Endothelial cell of umbilical vein (primary cell): ENCODE results near the gene NR0B1. TPM values are rescaled to one million over a fixed set of nuclear protein-coding genes. Genes with fewer than 3 reads are reported as not detected.

Experiments
- BruUV-seq: library from RNA; stranded (reverse); fragments of 400-500 nt; replicated peaks from 2 replicates; lab custom pipeline; 2021; lab: Mats Ljungman, UMichigan
- CTCF ChIA-PET: fragments of 300-600, 350-600 bp; sonication (Branson Sonifier 250); formaldehyde crosslinking; loops from one replicate; lab custom pipeline; 2021; ENCODE audit warnings: antibody characterized with exemption, inconsistent platforms; lab: Charles Lee
- POLR2A ChIA-PET: fragments of 300-600, 350-600 bp; sonication (Branson Sonifier 250); formaldehyde crosslinking; loops from one replicate; lab custom pipeline; 2021; ENCODE audit warnings: antibody characterized with exemption, inconsistent platforms; lab: Charles Lee
- DNase-seq: peaks from one replicate; pipeline ENCODE4 v3.0.0-alpha.2; 2011; ENCODE audit warnings: low read depth, low spot score
- FAIRE-seq: peaks from 2 replicates; lab custom pipeline; 2011; peaks lifted over from hg19 to GRCh38; lab: Jason Lieb, UNC
- H2AFZ ChIP-seq: 2 replicates; pipeline ENCODE4 v1.6.0; 2012; ENCODE audit warnings: low read depth, low read length, control low read depth, inconsistent platforms
- H3K27ac ChIP-seq: 2 replicates; pipeline ENCODE4 v1.5.1; 2011; ENCODE audit warnings: low read depth, mild to moderate bottlenecking, control low read depth, low read length, moderate library complexity; ENCODE audit not compliant: insufficient read depth
- H3K27me3 ChIP-seq, 2 experiments: 2 replicates each; pipeline versions ENCODE4 v1.6.0 to v1.6.1; 2011; ENCODE audit warnings: low read length in 2 of 2, mixed read lengths in 1 of 2; ENCODE audit not compliant: control insufficient read depth in 2 of 2, insufficient read depth in 2 of 2
- H3K36me3 ChIP-seq, 2 experiments: 2 replicates in 1 of 2; 3 replicates in 1 of 2; pipeline ENCODE4 v1.5.1; 2011; ENCODE audit warnings: low read length in 2 of 2, mild to moderate bottlenecking in 1 of 2, moderate library complexity in 1 of 2; ENCODE audit not compliant: control insufficient read depth in 2 of 2, insufficient read depth in 2 of 2; ENCODE audit errors: extremely low read depth in 1 of 2
- H3K4me1 ChIP-seq: 3 replicates; pipeline ENCODE4 v1.5.1; 2011; ENCODE audit warnings: mild to moderate bottlenecking, low read length; ENCODE audit not compliant: control insufficient read depth, insufficient read depth; ENCODE audit errors: extremely low read depth
- H3K4me2 ChIP-seq: 2 replicates; pipeline ENCODE4 v1.6.1; 2011; ENCODE audit warnings: low read length, control low read depth, mixed read lengths; ENCODE audit not compliant: insufficient read depth
- H3K4me3 ChIP-seq, 3 experiments: fragments of 200-600 bp in 1 of 3; sonication (generic), shearing (Covaris generic) in 1 of 3; replicated peaks in 1 of 3; 2 replicates each; pipeline ENCODE4 v1.5.1; 2011 to 2016; ENCODE audit warnings: control low read depth in 3 of 3, low read length in 3 of 3, mild to moderate bottlenecking in 2 of 3, inconsistent platforms in 1 of 3, low read depth in 1 of 3, moderate library complexity in 1 of 3; ENCODE audit not compliant: insufficient read depth in 1 of 3
- H3K79me2 ChIP-seq: 2 replicates; pipeline ENCODE4 v1.6.0; 2012; ENCODE audit warnings: low read length, inconsistent platforms; ENCODE audit not compliant: control insufficient read depth, insufficient read depth
- H3K9ac ChIP-seq: replicated peaks from 2 replicates; pipeline ENCODE3; 2011; ENCODE audit warnings: low read length, control low read depth; ENCODE audit not compliant: insufficient read depth; ENCODE audit errors: extremely low read depth
- H3K9me1 ChIP-seq: replicated peaks from 3 replicates; pipeline ENCODE4 v1.6.0; 2011; ENCODE audit warnings: mild to moderate bottlenecking, low read length; ENCODE audit not compliant: control insufficient read depth, insufficient read depth; ENCODE audit errors: extremely low read depth
- H3K9me3 ChIP-seq: replicated peaks from 2 replicates; pipeline ENCODE4 v1.5.1; 2012; ENCODE audit warnings: low read length, inconsistent platforms; ENCODE audit not compliant: control insufficient read depth, insufficient read depth
- H4K20me1 ChIP-seq: replicated peaks from 2 replicates; pipeline ENCODE3; 2011; ENCODE audit warnings: mild to moderate bottlenecking, low read length; ENCODE audit not compliant: control insufficient read depth, insufficient read depth; ENCODE audit errors: extremely low read depth
- CTCF ChIP-seq, 2 donors: IDR thresholded peaks; 1 replicate in 1 of 2; 2 replicates in 1 of 2; pipeline ENCODE4 v1.5.1; 2011; ENCODE audit warnings: low read length in 2 of 2, mild to moderate bottlenecking in 2 of 2, moderate library complexity in 2 of 2, control low read depth in 1 of 2, inconsistent platforms in 1 of 2, low read depth in 1 of 2; ENCODE audit not compliant: insufficient read depth in 1 of 2; ENCODE audit errors: extremely low read depth in 1 of 2
- EZH2 ChIP-seq: IDR thresholded peaks from 2 replicates; pipeline ENCODE4 v1.6.1; 2012; ENCODE audit warnings: borderline replicate concordance, low read depth, mild to moderate bottlenecking, moderate library complexity, low read length, inconsistent platforms; ENCODE audit not compliant: severe bottlenecking
- FOS ChIP-seq: IDR thresholded peaks from 2 replicates; pipeline ENCODE4 v1.6.1; 2011; ENCODE audit warnings: mild to moderate bottlenecking, low read length, moderate library complexity, borderline replicate concordance; ENCODE audit not compliant: insufficient read depth
- GATA2 ChIP-seq: IDR thresholded peaks from 2 replicates; pipeline ENCODE4 v1.7.0; 2011; ENCODE audit warnings: low read depth, mild to moderate bottlenecking, moderate library complexity, mixed read lengths, low read length; ENCODE audit not compliant: insufficient read length, insufficient read depth
- JUN ChIP-seq: IDR thresholded peaks from 2 replicates; pipeline ENCODE4 v1.6.1; 2011; ENCODE audit warnings: borderline replicate concordance, low read depth; ENCODE audit not compliant: insufficient read length, insufficient read depth
- MAX ChIP-seq: IDR thresholded peaks from 2 replicates; pipeline ENCODE4 v1.6.1; 2011; ENCODE audit not compliant: insufficient read depth, insufficient read length
- MYC ChIP-seq: IDR thresholded peaks from one replicate; pipeline ENCODE4 v1.6.1; 2011; ENCODE audit warnings: mild to moderate bottlenecking, low read depth, low read length
- POLR2A ChIP-seq: IDR thresholded peaks from 2 replicates; pipeline ENCODE4 v1.6.1; 2012; ENCODE audit warnings: low read depth, mild to moderate bottlenecking, control low read depth, low read length
- POLR2AphosphoS5 ChIP-seq: IDR thresholded peaks from 2 replicates; pipeline ENCODE4 v1.6.1; 2012; ENCODE audit warnings: low read depth, mild to moderate bottlenecking, control low read depth, low read length, moderate library complexity; ENCODE audit not compliant: insufficient read depth
- dilution Hi-C: fragments of 300-500 bp; cut with MboI; formaldehyde crosslinking; loops from one replicate; pipeline ENCODE4 v1.15.0; 2019; ENCODE audit warnings: low sequenced_read_pairs; ENCODE audit not compliant: extremely low pct_ligation_motif_present
- intact Hi-C: fragments of 100-400 bp; cut with micrococcal nuclease; formaldehyde crosslinking; loops from one replicate; pipeline ENCODE4 v1.10.0; 2022
- polyA plus RNA-seq, 4 experiments: library from polyadenylated mRNA; depleted of rRNA in 3 of 4; stranded (reverse) in 3 of 4; unstranded in 1 of 4; fragments of >200 nt; gene quantifications; 2 replicates each; pipeline versions ENCODE4 v1.2.1 to v1.2.3, GENCODE V29; 2011 to 2012; ENCODE audit warnings: missing spikeins in 1 of 4
- total RNA-seq: library from RNA; stranded (reverse); gene quantifications from 2 replicates; pipeline ENCODE4 v1.2.3, GENCODE V29; 2021

The NR0B1 gene
- total and polyA plus RNA-seq, 2 donors (not counting 3 experiments of a cell fraction or from before 2014, with no cell fraction given), result not detected

GRCh38 chrX:30349946-30350345, 40.8 kb upstream of the NR0B1 start:
- ChIA-PET CTCF (no interaction called here), POLR2A (no interaction called here)
- intact Hi-C loops (no loop called here), dilution Hi-C loops (no loop called here)
- BruUV-seq, result no TSS peak
- FAIRE-seq (no peak), DNase-seq (no peak)
- Histone ChIP-seq H3K4me2 (no peak overlapping the region), H3K27ac (no peak overlapping the region), H3K9me1 (no peaks in the 10 kb centered on the region), H3K9me3 (no peaks in the 10 kb centered on the region), H3K4me3 (no peak overlapping the region), H3K79me2 (no peaks in the 10 kb centered on the region), H3K27me3 (no peaks in the 10 kb centered on the region), H3K9ac (no peak overlapping the region), H3K36me3 (no peaks in the 10 kb centered on the region), H4K20me1 (no peaks in the 10 kb centered on the region), H3K4me1 (no peaks in the 10 kb centered on the region), H2AFZ (no peak overlapping the region)
- TF ChIP-seq MAX, result no peak
- no peak for TF ChIP-seq GATA2
- TF ChIP-seq EZH2, result no peak
- no peak for TF ChIP-seq CTCF (IDR thresholded peaks at IDR 0.05; ENCODE audit: extremely low read depth in 1 of 2, insufficient read depth in 1 of 2, low read depth in 1 of 2, low read length in 2 of 2)
- no peak for TF ChIP-seq MYC
- TF ChIP-seq FOS, result no peak
- no peak for TF ChIP-seq POLR2AphosphoS5
- TF ChIP-seq POLR2A, result no peak
- TF ChIP-seq JUN, result no peak
